SK-N-SH (cell line): Measurements from ENCODE around the gene TBC1D12. TPM values are rescaled to one million over a fixed set of nuclear protein-coding genes. Genes with fewer than 3 reads are reported as not detected.
A peak's percentile ranks its signal among the peaks of the same experiment; 100 is the strongest.

ENCODE experiments used
- CTCF ChIA-PET: fragments of 300-600, 350-600 bp; formaldehyde crosslinking; extraction: SDS; loops from one replicate; lab custom pipeline; 2021; lab: Yijun Ruan, JAX
- POLR2A ChIA-PET: fragments of 350-600 bp; sonication (Branson Sonifier 250); formaldehyde crosslinking; extraction: SDS; loops from one replicate; lab custom pipeline; 2020; ENCODE audit warnings: antibody characterized with exemption, inconsistent platforms; lab: Yijun Ruan, JAX
- DNase-seq: peaks from one replicate; pipeline ENCODE4 v3.0.0; 2012
- H2AFZ ChIP-seq: fragments of 200-600 bp; sonication (generic); 2 replicates; pipeline ENCODE4 v1.8.1; 2016; ENCODE audit warnings: antibody characterized with exemption, mild to moderate bottlenecking, low read depth
- H3F3A ChIP-seq: fragments of 200-600 bp; sonication (generic); replicated peaks from 2 replicates; pipeline ENCODE3; 2016; ENCODE audit warnings: antibody characterized with exemption, mild to moderate bottlenecking; ENCODE audit not compliant: insufficient read depth
- H3K27ac ChIP-seq, 2 experiments: fragments of 200-500 bp in 1 of 2; fragments of 200-600 bp in 1 of 2; sonication (Bioruptor generic) in 1 of 2; sonication (generic), shearing (Covaris generic) in 1 of 2; 2 replicates each; pipeline versions ENCODE4 v1.5.1 to v1.6.1; 2014 to 2016; ENCODE audit warnings: low read depth in 2 of 2, inconsistent platforms in 1 of 2, low read length in 1 of 2, mild to moderate bottlenecking in 1 of 2, mixed read lengths in 1 of 2
- H3K27me3 ChIP-seq: fragments of 200-600 bp; sonication (generic), shearing (Covaris generic); 2 replicates; pipeline ENCODE4 v1.6.1; 2016; ENCODE audit warnings: mixed run types; ENCODE audit not compliant: insufficient read depth
- H3K36me3 ChIP-seq, 2 experiments: fragments of 200-500 bp in 1 of 2; fragments of 200-600 bp in 1 of 2; sonication (Bioruptor generic) in 1 of 2; sonication (generic) in 1 of 2; replicated peaks in 1 of 2; 2 replicates each; pipeline versions ENCODE3 to v1.5.1; 2014 to 2016; ENCODE audit warnings: low read length in 1 of 2, mild to moderate bottlenecking in 1 of 2; ENCODE audit not compliant: insufficient read depth in 2 of 2, control insufficient read depth in 1 of 2
- H3K4me1 ChIP-seq, 2 experiments: fragments of 200-500 bp in 1 of 2; fragments of 200-600 bp in 1 of 2; sonication (Bioruptor generic) in 1 of 2; sonication (generic), shearing (Covaris generic) in 1 of 2; 2 replicates each; pipeline versions ENCODE4 v1.5.1 to v1.6.1; 2014 to 2016; ENCODE audit warnings: low read depth in 1 of 2, low read length in 1 of 2, mixed run types in 1 of 2; ENCODE audit not compliant: insufficient read depth in 2 of 2, control insufficient read depth in 1 of 2
- H3K4me2 ChIP-seq: fragments of 200-600 bp; sonication (generic), shearing (Covaris generic); 2 replicates; pipeline ENCODE4 v1.6.1; 2017; ENCODE audit warnings: mixed run types
- H3K4me3 ChIP-seq, 2 experiments: fragments of 200-500 bp in 1 of 2; fragments of 200-600 bp in 1 of 2; sonication (Bioruptor generic) in 1 of 2; sonication (generic), shearing (Covaris generic) in 1 of 2; 2 replicates each; pipeline versions ENCODE4 v1.5.1 to v1.8.1; 2014 to 2016; ENCODE audit warnings: low read depth in 2 of 2, inconsistent platforms in 1 of 2, low read length in 1 of 2, mild to moderate bottlenecking in 1 of 2, mixed read lengths in 1 of 2, moderate library complexity in 1 of 2
- H3K79me2 ChIP-seq: fragments of 200-600 bp; sonication (generic); 2 replicates; pipeline ENCODE4 v1.8.1; 2017; ENCODE audit warnings: mild to moderate bottlenecking; ENCODE audit not compliant: insufficient read depth
- H3K9ac ChIP-seq: fragments of 200-600 bp; sonication (generic); 2 replicates; pipeline ENCODE4 v1.6.1; 2017; ENCODE audit warnings: mixed run types
- H3K9me2 ChIP-seq: fragments of 200-600 bp; sonication (generic); 2 replicates; pipeline ENCODE4 v1.6.1; 2017; ENCODE audit warnings: mixed run types
- H3K9me3 ChIP-seq: fragments of 200-600 bp; sonication (generic); 2 replicates; pipeline ENCODE4 v1.6.1; 2017; ENCODE audit warnings: mixed run types, mild to moderate bottlenecking, moderate library complexity
- H4K20me1 ChIP-seq: fragments of 200-600 bp; sonication (generic); 2 replicates; pipeline ENCODE4 v1.6.1; 2017; ENCODE audit warnings: mild to moderate bottlenecking, mixed run types; ENCODE audit not compliant: insufficient read depth
- ELF1 ChIP-seq: IDR thresholded peaks from 2 replicates; pipeline ENCODE4 v1.4.0; 2012
- FOSL2 ChIP-seq: IDR thresholded peaks from 2 replicates; pipeline ENCODE4 v1.4.0; 2012; ENCODE audit warnings: low read depth, mild to moderate bottlenecking, moderate library complexity, borderline replicate concordance
- FOXJ3 ChIP-seq: sonication (generic); formaldehyde crosslinking; IDR thresholded peaks from 2 replicates; pipeline ENCODE4 v1.5.1; 2020; ENCODE audit warnings: mild to moderate bottlenecking, missing genetic modification reagents
- FOXM1 ChIP-seq: IDR thresholded peaks from 2 replicates; pipeline ENCODE4 v1.4.0; 2012; ENCODE audit warnings: low read depth, mild to moderate bottlenecking
- GABPA ChIP-seq: IDR thresholded peaks from 2 replicates; pipeline ENCODE4 v1.4.0; 2012; ENCODE audit warnings: low read depth, mild to moderate bottlenecking
- MXI1 ChIP-seq: IDR thresholded peaks from 2 replicates; pipeline ENCODE4 v1.6.1; 2012; ENCODE audit warnings: mild to moderate bottlenecking, low read depth, low read length, improper control_type of control experiment
- NFIC ChIP-seq: IDR thresholded peaks from 2 replicates; pipeline ENCODE4 v1.4.0; 2012; ENCODE audit warnings: borderline replicate concordance
- NRF1 ChIP-seq: IDR thresholded peaks from 2 replicates; pipeline ENCODE4 v1.6.1; 2012; ENCODE audit warnings: low read depth, mild to moderate bottlenecking, low read length
- POLR2AphosphoS5 ChIP-seq: IDR thresholded peaks from 2 replicates; pipeline ENCODE4 v1.6.1; 2012; ENCODE audit warnings: low read depth, low read length
- RAD21 ChIP-seq: IDR thresholded peaks from 2 replicates; pipeline ENCODE4 v1.6.1; 2012; ENCODE audit warnings: mild to moderate bottlenecking, low read length
- RCOR1 ChIP-seq: fragments of 150-350 bp; IDR thresholded peaks from 2 replicates; pipeline ENCODE4 v1.6.1; 2017; ENCODE audit warnings: antibody characterized with exemption, low read length
- RFX5 ChIP-seq: IDR thresholded peaks from 2 replicates; pipeline ENCODE4 v1.6.1; 2012; ENCODE audit warnings: mild to moderate bottlenecking, improper control_type of control experiment, low read length
- SIN3A ChIP-seq: IDR thresholded peaks from 2 replicates; pipeline ENCODE4 v1.6.1; 2012; ENCODE audit warnings: low read depth, mild to moderate bottlenecking, low read length, moderate library complexity, borderline replicate concordance
- SMC3 ChIP-seq: IDR thresholded peaks from 2 replicates; pipeline ENCODE4 v1.6.1; 2012; ENCODE audit warnings: low read depth, low read length, improper control_type of control experiment
- TAF1 ChIP-seq: IDR thresholded peaks from 2 replicates; pipeline ENCODE4 v1.6.1; 2012; ENCODE audit warnings: low read depth, mild to moderate bottlenecking, low read length, moderate library complexity, borderline replicate concordance
- TCF12 ChIP-seq: IDR thresholded peaks from 2 replicates; pipeline ENCODE4 v1.4.0; 2012
- YY1 ChIP-seq: IDR thresholded peaks from 2 replicates; pipeline ENCODE4 v1.4.0; 2012; ENCODE audit warnings: low read depth, mild to moderate bottlenecking
- WGBS: methylation state at CpG from one replicate; pipeline ENCODE4 v1.1.6; 2017; ENCODE audit warnings: low lambda C conversion rate; 5-methylcytosine and 5-hydroxymethylcytosine counted together
- polyA plus RNA-seq, 3 experiments: library from polyadenylated mRNA; depleted of rRNA; stranded (reverse); fragments of >200 nt; gene quantifications; 2 replicates each; pipeline ENCODE4 v1.2.3, GENCODE V29; 2012
- TF ChIP-seq, protein P1 (sequence below): IDR thresholded peaks from 2 replicates; pipeline ENCODE4; 2012
- TF ChIP-seq, protein P2 (sequence below): IDR thresholded peaks from 2 replicates; pipeline ENCODE4 v1.6.1; 2012; ENCODE audit warnings: mild to moderate bottlenecking, low read depth, low read length, moderate library complexity
- TF ChIP-seq, protein P3 (sequence below): IDR thresholded peaks from 2 replicates; pipeline ENCODE4 v1.4.0; 2012; ENCODE audit warnings: low read depth, borderline replicate concordance
- TF ChIP-seq, protein P4 (sequence below): IDR thresholded peaks from 2 replicates; pipeline ENCODE4 v1.4.0; 2012; ENCODE audit warnings: low read depth
- TF ChIP-seq, protein P5 (sequence below): IDR thresholded peaks from 2 replicates; pipeline ENCODE4 v1.4.0; 2012; ENCODE audit warnings: low read depth, borderline replicate concordance
- TF ChIP-seq, protein P6 (sequence below): fragments of 150-350 bp; IDR thresholded peaks from 2 replicates; pipeline ENCODE4 v1.6.1; 2017; ENCODE audit warnings: antibody characterized with exemption, low read length, low read depth, borderline replicate concordance

TBC1D12 gene
- polyA plus RNA-seq, 1 of the 3 experiments (the other 2 are of a cell fraction), result 1.8 TPM

DNA sequence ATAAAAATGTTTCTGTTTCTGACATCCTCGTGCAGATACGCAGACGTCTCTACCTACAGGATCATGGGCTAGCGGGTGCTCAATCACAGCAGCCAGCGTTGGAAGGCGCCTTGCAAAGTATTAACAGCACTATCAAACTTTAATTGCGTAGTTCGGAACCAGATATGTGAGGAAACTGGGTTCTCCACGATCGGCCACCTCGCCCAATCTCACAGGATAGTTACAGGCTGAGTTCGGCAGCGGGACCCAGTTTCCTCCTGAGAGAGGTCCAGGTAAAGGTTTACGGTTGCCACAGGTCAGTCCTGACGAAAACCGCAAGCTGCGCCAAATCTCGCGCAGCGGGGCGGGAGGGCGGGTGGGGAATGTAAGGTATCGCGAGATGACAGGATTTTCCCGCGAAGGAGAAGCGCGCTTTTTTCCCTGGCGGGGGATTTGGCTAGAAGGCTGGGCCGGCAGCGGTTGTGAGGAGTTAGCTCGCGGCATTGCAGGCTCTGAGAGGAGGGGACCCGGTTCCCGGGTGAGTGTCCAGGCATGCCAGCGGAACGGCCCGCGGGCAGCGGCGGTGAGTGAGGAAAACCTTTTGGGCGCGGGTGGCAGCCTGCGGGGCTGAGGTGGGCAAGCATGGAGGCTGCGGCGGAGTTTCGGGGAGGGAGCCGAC is 143.2 kb downstream of the TBC1D12 start, which contains the start of gene HELLS:
Gene HELLS (plus strand): TSS at position 398 of the 658 bp plus-strand sequence. CDS start 134 bp downstream, at position 532.
- POLR2A ChIA-PET, result no interaction called here
- H3K36me3 ChIP-seq, result peaks cover 0 to 4% of the 10 kb centered on the region in 2 experiments
- no peaks in the 10 kb centered on the region for H3K27me3 ChIP-seq
- H3F3A ChIP-seq, result peaks cover 21% of the 10 kb centered on the region
- peak within 1 kb of the TSS; percentile 100 for H2AFZ ChIP-seq
- H3K9me2 ChIP-seq, result no peaks in the 10 kb centered on the region
- no peaks in the 10 kb centered on the region; a peak in 2 of 4 replicates for H3K4me1 ChIP-seq
- WGBS, result 1% methylated on average over 30 of the region's 48 CpGs
- CTCF ChIA-PET, result interaction anchor here (0.7 kb wide), 1 partner anchor 15 kb away, joined by 3 read pairs; no protein-coding TSS in a partner anchor
- H3K9ac ChIP-seq, result peak within 1 kb of the TSS; percentile 92
- H3K27ac ChIP-seq, result peak within 1 kb of the TSS; percentile 83 to 95
- H4K20me1 ChIP-seq, result no peaks in the 10 kb centered on the region
- peak within 1 kb of the TSS; percentile 59 to 98 for H3K4me3 ChIP-seq
- peak within 1 kb of the TSS; percentile 99 for H3K4me2 ChIP-seq
- H3K9me3 ChIP-seq, result no peaks in the 10 kb centered on the region
- peaks cover 44% of the 10 kb centered on the region for H3K79me2 ChIP-seq
- peak; percentile 91 for DNase-seq
- TF ChIP-seq, protein P1, sequence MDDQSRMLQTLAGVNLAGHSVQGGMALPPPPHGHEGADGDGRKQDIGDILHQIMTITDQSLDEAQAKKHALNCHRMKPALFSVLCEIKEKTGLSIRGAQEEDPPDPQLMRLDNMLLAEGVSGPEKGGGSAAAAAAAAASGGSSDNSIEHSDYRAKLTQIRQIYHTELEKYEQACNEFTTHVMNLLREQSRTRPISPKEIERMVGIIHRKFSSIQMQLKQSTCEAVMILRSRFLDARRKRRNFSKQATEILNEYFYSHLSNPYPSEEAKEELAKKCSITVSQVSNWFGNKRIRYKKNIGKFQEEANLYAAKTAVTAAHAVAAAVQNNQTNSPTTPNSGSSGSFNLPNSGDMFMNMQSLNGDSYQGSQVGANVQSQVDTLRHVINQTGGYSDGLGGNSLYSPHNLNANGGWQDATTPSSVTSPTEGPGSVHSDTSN, result no peak; the same call in 1 of the 2 replicates
- TF ChIP-seq RFX5 (no peak), RCOR1 (no peak; the same call in 1 of the 2 replicates), TCF12 (no peak; the same call in 1 of the 2 replicates), NFIC (no peak), NRF1 (no peak), TAF1 (peak; percentile 59; the same call in 1 of the 2 replicates), YY1 (peak; percentile 60; the same call in 1 of the 2 replicates), RAD21 (no peak), GABPA (no peak), FOSL2 (no peak), SMC3 (no peak), POLR2AphosphoS5 (peak; percentile 58; the same call in 1 of the 2 replicates), ELF1 (no peak), MXI1 (peak; percentile 52; the same call in 1 of the 2 replicates), SIN3A (peak; percentile 95), FOXJ3 (CRISPR knock-in tag) (0 out of 2 replicates have a peak, but pooled peaks have one; percentile 29), FOXM1 (no peak)
- TF ChIP-seq, protein P2, sequence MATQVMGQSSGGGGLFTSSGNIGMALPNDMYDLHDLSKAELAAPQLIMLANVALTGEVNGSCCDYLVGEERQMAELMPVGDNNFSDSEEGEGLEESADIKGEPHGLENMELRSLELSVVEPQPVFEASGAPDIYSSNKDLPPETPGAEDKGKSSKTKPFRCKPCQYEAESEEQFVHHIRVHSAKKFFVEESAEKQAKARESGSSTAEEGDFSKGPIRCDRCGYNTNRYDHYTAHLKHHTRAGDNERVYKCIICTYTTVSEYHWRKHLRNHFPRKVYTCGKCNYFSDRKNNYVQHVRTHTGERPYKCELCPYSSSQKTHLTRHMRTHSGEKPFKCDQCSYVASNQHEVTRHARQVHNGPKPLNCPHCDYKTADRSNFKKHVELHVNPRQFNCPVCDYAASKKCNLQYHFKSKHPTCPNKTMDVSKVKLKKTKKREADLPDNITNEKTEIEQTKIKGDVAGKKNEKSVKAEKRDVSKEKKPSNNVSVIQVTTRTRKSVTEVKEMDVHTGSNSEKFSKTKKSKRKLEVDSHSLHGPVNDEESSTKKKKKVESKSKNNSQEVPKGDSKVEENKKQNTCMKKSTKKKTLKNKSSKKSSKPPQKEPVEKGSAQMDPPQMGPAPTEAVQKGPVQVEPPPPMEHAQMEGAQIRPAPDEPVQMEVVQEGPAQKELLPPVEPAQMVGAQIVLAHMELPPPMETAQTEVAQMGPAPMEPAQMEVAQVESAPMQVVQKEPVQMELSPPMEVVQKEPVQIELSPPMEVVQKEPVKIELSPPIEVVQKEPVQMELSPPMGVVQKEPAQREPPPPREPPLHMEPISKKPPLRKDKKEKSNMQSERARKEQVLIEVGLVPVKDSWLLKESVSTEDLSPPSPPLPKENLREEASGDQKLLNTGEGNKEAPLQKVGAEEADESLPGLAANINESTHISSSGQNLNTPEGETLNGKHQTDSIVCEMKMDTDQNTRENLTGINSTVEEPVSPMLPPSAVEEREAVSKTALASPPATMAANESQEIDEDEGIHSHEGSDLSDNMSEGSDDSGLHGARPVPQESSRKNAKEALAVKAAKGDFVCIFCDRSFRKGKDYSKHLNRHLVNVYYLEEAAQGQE, result no peak
- TF ChIP-seq, protein P3, sequence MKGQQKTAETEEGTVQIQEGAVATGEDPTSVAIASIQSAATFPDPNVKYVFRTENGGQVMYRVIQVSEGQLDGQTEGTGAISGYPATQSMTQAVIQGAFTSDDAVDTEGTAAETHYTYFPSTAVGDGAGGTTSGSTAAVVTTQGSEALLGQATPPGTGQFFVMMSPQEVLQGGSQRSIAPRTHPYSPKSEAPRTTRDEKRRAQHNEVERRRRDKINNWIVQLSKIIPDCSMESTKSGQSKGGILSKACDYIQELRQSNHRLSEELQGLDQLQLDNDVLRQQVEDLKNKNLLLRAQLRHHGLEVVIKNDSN, result no peak
- TF ChIP-seq, protein P4, sequence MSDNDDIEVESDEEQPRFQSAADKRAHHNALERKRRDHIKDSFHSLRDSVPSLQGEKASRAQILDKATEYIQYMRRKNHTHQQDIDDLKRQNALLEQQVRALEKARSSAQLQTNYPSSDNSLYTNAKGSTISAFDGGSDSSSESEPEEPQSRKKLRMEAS, result peak; percentile 74; the same call in 1 of the 2 replicates
- TF ChIP-seq, protein P5, sequence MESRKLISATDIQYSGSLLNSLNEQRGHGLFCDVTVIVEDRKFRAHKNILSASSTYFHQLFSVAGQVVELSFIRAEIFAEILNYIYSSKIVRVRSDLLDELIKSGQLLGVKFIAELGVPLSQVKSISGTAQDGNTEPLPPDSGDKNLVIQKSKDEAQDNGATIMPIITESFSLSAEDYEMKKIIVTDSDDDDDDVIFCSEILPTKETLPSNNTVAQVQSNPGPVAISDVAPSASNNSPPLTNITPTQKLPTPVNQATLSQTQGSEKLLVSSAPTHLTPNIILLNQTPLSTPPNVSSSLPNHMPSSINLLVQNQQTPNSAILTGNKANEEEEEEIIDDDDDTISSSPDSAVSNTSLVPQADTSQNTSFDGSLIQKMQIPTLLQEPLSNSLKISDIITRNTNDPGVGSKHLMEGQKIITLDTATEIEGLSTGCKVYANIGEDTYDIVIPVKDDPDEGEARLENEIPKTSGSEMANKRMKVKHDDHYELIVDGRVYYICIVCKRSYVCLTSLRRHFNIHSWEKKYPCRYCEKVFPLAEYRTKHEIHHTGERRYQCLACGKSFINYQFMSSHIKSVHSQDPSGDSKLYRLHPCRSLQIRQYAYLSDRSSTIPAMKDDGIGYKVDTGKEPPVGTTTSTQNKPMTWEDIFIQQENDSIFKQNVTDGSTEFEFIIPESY, result peak; percentile 97
- TF ChIP-seq, protein P6, sequence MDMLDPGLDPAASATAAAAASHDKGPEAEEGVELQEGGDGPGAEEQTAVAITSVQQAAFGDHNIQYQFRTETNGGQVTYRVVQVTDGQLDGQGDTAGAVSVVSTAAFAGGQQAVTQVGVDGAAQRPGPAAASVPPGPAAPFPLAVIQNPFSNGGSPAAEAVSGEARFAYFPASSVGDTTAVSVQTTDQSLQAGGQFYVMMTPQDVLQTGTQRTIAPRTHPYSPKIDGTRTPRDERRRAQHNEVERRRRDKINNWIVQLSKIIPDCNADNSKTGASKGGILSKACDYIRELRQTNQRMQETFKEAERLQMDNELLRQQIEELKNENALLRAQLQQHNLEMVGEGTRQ, result no peak
